ENCODE results near the gene RAB6A. TPM values are rescaled to one million over a fixed set of nuclear protein-coding genes. Genes with fewer than 3 reads are reported as not detected.

Gene RAB6A
- total RNA-seq, 1 experiment from 2014 or later: 105 TPM

GRCh38 chr11:73651252-73651651, 109.6 kb downstream of the RAB6A start:
- Histone ChIP-seq H3K27ac (ENCODE audit: low read depth, low read length, poor library complexity, severe bottlenecking) (no peak overlapping the region), H3K36me3 (ENCODE audit: insufficient read depth, low read length, poor library complexity, severe bottlenecking) (no peaks in the 10 kb centered on the region), H3K4me3 (ENCODE audit: low read depth, low read length, poor library complexity, severe bottlenecking) (no peak overlapping the region), H3K27me3 (replicated peaks; ENCODE audit: insufficient read depth, low read depth, low read length, poor library complexity) (no peaks in the 10 kb centered on the region), H3K9me3 (ENCODE audit: low read depth, low read length, poor library complexity, severe bottlenecking) (no peaks in the 10 kb centered on the region), H3K4me1 (ENCODE audit: insufficient read depth, low read length, poor library complexity, severe bottlenecking) (no peaks in the 10 kb centered on the region)
- ChIA-PET POLR2A (ENCODE audit: low non-redundant PET) (no interaction called here), CTCF (no interaction called here)
- no peak for DNase-seq (ENCODE audit: low spot score)
- TF ChIP-seq CTCF (conservative IDR thresholded peaks at IDR 0.05; ENCODE audit: low read depth, low read length): no peak
- TF ChIP-seq EZH2 (IDR thresholded peaks at IDR 0.05; ENCODE audit: borderline replicate concordance, low read depth, low read length, poor library complexity, severe bottlenecking): no peak
- intact Hi-C loops (cut with micrococcal nuclease; ENCODE audit: unreplicated experiment): no loop called here
- no TSS peak for BruUV-seq (replicated peaks)

DNA sequence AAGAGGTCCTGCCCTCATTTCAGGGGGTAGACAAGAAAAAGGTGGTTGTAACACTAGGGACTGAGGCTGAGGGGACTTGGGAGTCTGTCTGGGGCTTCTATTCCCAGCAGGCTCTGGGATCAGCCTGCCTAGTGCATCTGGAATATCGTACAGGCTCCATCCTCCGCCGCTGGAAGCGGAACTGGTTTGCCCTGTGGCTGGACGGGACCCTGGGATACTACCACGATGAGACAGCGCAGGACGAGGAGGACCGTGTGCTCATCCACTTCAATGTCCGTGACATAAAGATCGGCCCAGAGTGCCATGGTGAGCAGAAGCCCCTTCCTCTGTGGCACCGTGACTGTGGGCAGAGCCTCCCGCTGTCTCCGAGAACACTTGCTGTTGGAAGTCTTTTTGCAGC, 110.5 kb downstream of the RAB6A start:
- CTCF ChIA-PET: no interaction called here
- POLR2A ChIA-PET (ENCODE audit: low non-redundant PET): no interaction called here

DNA sequence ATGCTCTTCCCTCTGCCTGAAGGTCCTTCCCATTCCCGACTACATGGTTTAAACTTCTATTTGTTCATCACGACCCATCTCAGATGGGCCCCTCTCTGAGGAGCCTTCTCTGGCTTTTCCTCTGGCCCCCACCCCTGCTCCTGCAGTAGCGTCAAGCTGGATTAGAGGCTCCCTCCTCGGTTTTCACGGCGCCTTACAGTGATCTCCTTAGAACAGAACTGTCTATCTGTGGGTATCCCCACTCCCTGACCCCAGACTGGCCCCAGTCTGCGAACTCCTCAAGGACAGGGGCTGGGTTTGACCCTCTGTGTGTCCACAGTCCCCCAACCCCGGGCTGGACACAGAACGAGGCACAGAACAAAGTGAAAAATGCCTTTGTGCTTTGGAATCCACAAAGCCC, 111.7 kb downstream of the RAB6A start:
- intact Hi-C loops (cut with micrococcal nuclease; ENCODE audit: unreplicated experiment): no loop called here
- ChIA-PET CTCF (no interaction called here), POLR2A (ENCODE audit: low non-redundant PET) (no interaction called here)
- no peaks in the 10 kb centered on the region for H3K4me1 ChIP-seq (ENCODE audit: insufficient read depth, low read length, poor library complexity, severe bottlenecking)
- H3K27me3 ChIP-seq (replicated peaks; ENCODE audit: insufficient read depth, low read depth, low read length, poor library complexity): no peaks in the 10 kb centered on the region
- BruUV-seq (replicated peaks): no TSS peak
- no peak for TF ChIP-seq CTCF (conservative IDR thresholded peaks at IDR 0.05; ENCODE audit: low read depth, low read length)
- no peak for TF ChIP-seq EZH2 (IDR thresholded peaks at IDR 0.05; ENCODE audit: borderline replicate concordance, low read depth, low read length, poor library complexity, severe bottlenecking)
- H3K9me3 ChIP-seq (ENCODE audit: low read depth, low read length, poor library complexity, severe bottlenecking): no peaks in the 10 kb centered on the region
- H3K27ac ChIP-seq (ENCODE audit: low read depth, low read length, poor library complexity, severe bottlenecking): no peak overlapping the region
- no peak overlapping the region for H3K4me3 ChIP-seq (ENCODE audit: low read depth, low read length, poor library complexity, severe bottlenecking)
- H3K36me3 ChIP-seq (ENCODE audit: insufficient read depth, low read length, poor library complexity, severe bottlenecking): no peaks in the 10 kb centered on the region
- no peak for DNase-seq (ENCODE audit: low spot score)

More for the DNA sequence above, 110.5 kb downstream of the RAB6A start:
- Histone ChIP-seq H3K9me3 (ENCODE audit: low read depth, low read length, poor library complexity, severe bottlenecking) (no peaks in the 10 kb centered on the region), H3K4me1 (ENCODE audit: insufficient read depth, low read length, poor library complexity, severe bottlenecking) (no peaks in the 10 kb centered on the region), H3K27ac (ENCODE audit: low read depth, low read length, poor library complexity, severe bottlenecking) (no peak overlapping the region), H3K36me3 (ENCODE audit: insufficient read depth, low read length, poor library complexity, severe bottlenecking) (no peaks in the 10 kb centered on the region), H3K27me3 (replicated peaks; ENCODE audit: insufficient read depth, low read depth, low read length, poor library complexity) (no peaks in the 10 kb centered on the region), H3K4me3 (ENCODE audit: low read depth, low read length, poor library complexity, severe bottlenecking) (no peak overlapping the region)
- TF ChIP-seq EZH2 (IDR thresholded peaks at IDR 0.05; ENCODE audit: borderline replicate concordance, low read depth, low read length, poor library complexity, severe bottlenecking): no peak
- TF ChIP-seq CTCF (conservative IDR thresholded peaks at IDR 0.05; ENCODE audit: low read depth, low read length): no peak
- no TSS peak for BruUV-seq (replicated peaks)
- intact Hi-C loops (cut with micrococcal nuclease; ENCODE audit: unreplicated experiment): no loop called here
- DNase-seq (ENCODE audit: low spot score): no peak

Data from A673 (cell line).